ENCODE measurements around the gene MANF. TPM values are rescaled to one million over a fixed set of nuclear protein-coding genes. Genes with fewer than 3 reads are reported as not detected.

Gene MANF
- total and polyA plus RNA-seq, 2 of the 4 experiments (the other 2 are of a cell fraction): 65.4 to 122 TPM

- TF ChIP-seq BHLHE40 (IDR thresholded peaks at IDR 0.05; ENCODE audit: low read depth, low read length): no peak
- TF ChIP-seq RAD21 (IDR thresholded peaks at IDR 0.05; ENCODE audit: low read length): no peak
Measured at GRCh38 chr3:51391566-51392354, 6.7 kb downstream of the MANF start (continued).

DNA sequence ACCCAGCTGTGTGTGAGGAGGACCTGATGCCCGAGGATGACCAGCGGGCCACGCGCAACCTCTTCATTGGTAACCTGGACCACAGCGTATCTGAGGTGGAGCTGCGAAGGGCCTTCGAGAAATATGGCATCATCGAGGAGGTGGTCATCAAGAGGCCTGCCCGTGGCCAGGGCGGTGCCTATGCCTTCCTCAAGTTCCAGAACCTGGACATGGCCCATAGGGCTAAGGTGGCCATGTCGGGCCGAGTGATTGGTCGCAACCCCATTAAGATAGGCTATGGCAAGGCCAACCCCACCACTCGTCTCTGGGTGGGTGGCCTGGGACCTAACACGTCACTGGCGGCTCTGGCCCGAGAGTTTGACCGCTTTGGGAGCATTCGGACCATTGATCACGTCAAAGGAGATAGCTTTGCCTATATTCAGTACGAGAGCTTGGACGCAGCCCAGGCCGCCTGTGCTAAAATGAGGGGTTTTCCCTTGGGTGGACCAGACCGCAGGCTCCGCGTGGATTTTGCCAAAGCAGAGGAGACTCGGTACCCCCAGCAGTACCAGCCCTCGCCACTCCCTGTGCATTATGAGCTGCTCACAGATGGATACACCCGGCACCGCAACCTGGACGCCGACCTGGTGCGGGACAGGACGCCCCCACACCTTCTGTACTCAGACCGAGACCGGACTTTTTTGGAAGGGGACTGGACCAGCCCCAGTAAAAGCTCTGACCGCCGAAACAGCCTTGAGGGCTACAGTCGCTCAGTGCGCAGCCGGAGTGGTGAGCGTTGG is 7.5 kb downstream of the MANF start:
- Histone ChIP-seq H2AFZ (replicated peaks; ENCODE audit: low read length, poor library complexity) (peak overlapping the region; percentile 25), H3K9me3 (ENCODE audit: control insufficient read depth, insufficient read depth, low read length) (no peaks in the 10 kb centered on the region), H2AK9ac (replicated peaks; ENCODE audit: low read depth, low read length, poor library complexity) (peak overlapping the region; percentile 93), H4K8ac (ENCODE audit: low read depth in 2 of 2, low read length in 2 of 2) (peak overlapping the region; percentile 8 to 50; a peak in 1 of 4 replicates), H4K20me1 (ENCODE audit: insufficient read depth, low read length) (peaks cover 79% of the 10 kb centered on the region), H3K56ac (ENCODE audit: extremely low read depth, insufficient read depth, low read length) (no peak overlapping the region), H3K9ac (ENCODE audit: low read depth, low read length) (no peak overlapping the region), H3K14ac (replicated peaks; ENCODE audit: low read depth, low read length) (0 out of 2 replicates have a peak overlapping the region, but pooled peaks have one; percentile 30), H3K79me1 (ENCODE audit: low read depth in 1 of 2, low read length in 2 of 2) (peaks cover 25 to 79% of the 10 kb centered on the region in 2 experiments), H3K4ac (ENCODE audit: low read depth, low read length) (peak overlapping the region; percentile 39), H3K23ac (ENCODE audit: low read depth, low read length) (peak overlapping the region; percentile 71), H3K36me3 (ENCODE audit: control insufficient read depth, insufficient read depth, low read length) (peaks cover 65% of the 10 kb centered on the region), H2BK20ac (ENCODE audit: low read depth, low read length) (no peak overlapping the region), H2BK5ac (ENCODE audit: low read depth, low read length, poor library complexity, severe bottlenecking) (no peak overlapping the region), H3K4me3 (ENCODE audit: insufficient read depth, low read depth, low read length) (peak overlapping the region; percentile 70), H3K4me2 (ENCODE audit: low read depth, low read length) (peak overlapping the region; percentile 86), H3K18ac (ENCODE audit: low read depth, low read length) (no peak overlapping the region), H4K91ac (ENCODE audit: insufficient read depth, low read depth, low read length) (no peak overlapping the region), H2AK5ac (ENCODE audit: low read depth, low read length) (peak overlapping the region; percentile 78; the same call in 1 of the 2 replicates), H2BK15ac (ENCODE audit: low read depth, low read length) (no peak overlapping the region), H3K27ac (ENCODE audit: insufficient read depth, low read length) (peak overlapping the region; percentile 15; the same call in 1 of the 2 replicates), H4K5ac (ENCODE audit: low read depth, low read length) (peak overlapping the region; percentile 23; the same call in 1 of the 2 replicates), H3K4me1 (ENCODE audit: control insufficient read depth, insufficient read depth, low read length) (peaks cover 29% of the 10 kb centered on the region), H3K9me1 (ENCODE audit: insufficient read depth, low read length) (peaks cover 17% of the 10 kb centered on the region), H2BK120ac (ENCODE audit: low read depth, low read length) (no peak overlapping the region), H3K27me3 (ENCODE audit: control insufficient read depth, insufficient read depth, low read length) (no peaks in the 10 kb centered on the region)
- no TSS peak for BruUV-seq (replicated peaks)
- dilution Hi-C loops (cut with HindIII; ENCODE audit: low sequenced_read_pairs, unreplicated experiment): no loop called here
- POLR2A ChIA-PET (ENCODE audit: unreplicated experiment): no interaction called here
- ATAC-seq (ENCODE audit: low read depth) (no peak), DNase-seq (no peak)
- intact Hi-C loops (cut with micrococcal nuclease): no loop called here
- 88% methylated on average over 29 of the region's 42 CpGs; no CpG with 5 or more reads in 1 of the 2 experiments for WGBS, 2 experiments (ENCODE audit: extremely low coverage in 2 of 2, insufficient read length in 1 of 2)
- in situ Hi-C loops (cut with MboI; ENCODE audit: low sequenced_read_pairs): loop anchor here (25.0 kb wide), 2 partner anchors 545 to 1055 kb away; partner anchors contain the start of genes PARP3, RASSF1, RRP9 and TUSC2
- CTCF ChIA-PET: interaction anchor here (0.5 to 0.7 kb wide), 3 partner anchors 369 to 729 kb away, joined by 3 to 4 read pairs (median 3); no protein-coding TSS in a partner anchor
- TF ChIP-seq CEBPB (IDR thresholded peaks at IDR 0.05; ENCODE audit: low read depth, low read length) (no peak), RFX5 (IDR thresholded peaks at IDR 0.05; ENCODE audit: low read depth, low read length) (no peak), CTCF (conservative IDR thresholded peaks at IDR 0.05; ENCODE audit: low read depth, low read length) (no peak), RCOR1 (IDR thresholded peaks at IDR 0.05; ENCODE audit: insufficient replicate concordance, low read length) (no peak), MAFK (IDR thresholded peaks at IDR 0.05; ENCODE audit: low read depth, low read length) (no peak), USF2 (IDR thresholded peaks at IDR 0.05; ENCODE audit: low read depth, low read length) (no peak), CHD1 (IDR thresholded peaks at IDR 0.05; ENCODE audit: low read depth, low read length) (no peak), FOS (IDR thresholded peaks at IDR 0.05; ENCODE audit: low read depth, low read length) (no peak), MAZ (IDR thresholded peaks at IDR 0.05; ENCODE audit: borderline replicate concordance, low read depth, low read length) (no peak), RAD21 (IDR thresholded peaks at IDR 0.05; ENCODE audit: low read length) (no peak)

Measured in IMR-90 (cell line).